ENCODE results near the gene HOXA10. TPM values are rescaled to one million over a fixed set of nuclear protein-coding genes. Genes with fewer than 3 reads are reported as not detected.

HOXA10 gene
- total RNA-seq, 1 donor from 2014 or later = 0.12 TPM

GRCh38 chr7:27125986-27126394 is 48.1 kb downstream of the HOXA10 start:
- no peak for DNase-seq (ENCODE audit: low spot score)
- Mint-ChIP-seq H3K36me3 (ENCODE audit: low read depth) (peaks cover 9% of the 10 kb centered on the region), H3K4me1 (ENCODE audit: low read depth) (peaks cover 9% of the 10 kb centered on the region), H3K27ac (ENCODE audit: unreplicated experiment) (no peak overlapping the region), H3K4me3 (ENCODE audit: unreplicated experiment) (no peak overlapping the region), H3K9me3 (ENCODE audit: low read depth) (no peaks in the 10 kb centered on the region), H3K27me3 (ENCODE audit: low read depth) (peaks cover 89% of the 10 kb centered on the region)
- TF ChIP-seq CTCF (IDR thresholded peaks at IDR 0.05) = no peak

- Mint-ChIP-seq H3K9me3 (ENCODE audit: low read depth) (no peaks in the 10 kb centered on the region), H3K36me3 (ENCODE audit: low read depth) (peaks cover 9% of the 10 kb centered on the region), H3K4me1 (ENCODE audit: low read depth) (peaks cover 9% of the 10 kb centered on the region), H3K4me3 (ENCODE audit: unreplicated experiment) (no peak overlapping the region), H3K27ac (ENCODE audit: unreplicated experiment) (no peak overlapping the region), H3K27me3 (ENCODE audit: low read depth) (peaks cover 97% of the 10 kb centered on the region)
- TF ChIP-seq CTCF (IDR thresholded peaks at IDR 0.05) = no peak
- DNase-seq (ENCODE audit: low spot score) = no peak
Measured at GRCh38 chr7:27124902-27125689, 49.0 kb downstream of the HOXA10 start.

- peaks cover 9% of the 10 kb centered on the region for H3K4me1 Mint-ChIP-seq (ENCODE audit: low read depth)
- H3K36me3 Mint-ChIP-seq (ENCODE audit: low read depth) = peaks cover 11% of the 10 kb centered on the region
- peaks cover 99% of the 10 kb centered on the region for H3K27me3 Mint-ChIP-seq (ENCODE audit: low read depth)
- no peak overlapping the region for H3K27ac Mint-ChIP-seq (ENCODE audit: unreplicated experiment)
- DNase-seq (ENCODE audit: low spot score) = no peak
- H3K9me3 Mint-ChIP-seq (ENCODE audit: low read depth) = no peaks in the 10 kb centered on the region
- H3K4me3 Mint-ChIP-seq (ENCODE audit: unreplicated experiment) = peak overlapping the region; percentile 40
- no peak for TF ChIP-seq CTCF (IDR thresholded peaks at IDR 0.05)
Measured at GRCh38 chr7:27124096-27124901, 49.8 kb downstream of the HOXA10 start.

- Mint-ChIP-seq H3K27me3 (ENCODE audit: low read depth) (peaks cover 97% of the 10 kb centered on the region), H3K4me3 (ENCODE audit: unreplicated experiment) (no peak overlapping the region), H3K9me3 (ENCODE audit: low read depth) (no peaks in the 10 kb centered on the region), H3K36me3 (ENCODE audit: low read depth) (peaks cover 8% of the 10 kb centered on the region), H3K27ac (ENCODE audit: unreplicated experiment) (no peak overlapping the region), H3K4me1 (ENCODE audit: low read depth) (peaks cover 9% of the 10 kb centered on the region)
- DNase-seq (ENCODE audit: low spot score) = no peak
- no peak for TF ChIP-seq CTCF (IDR thresholded peaks at IDR 0.05)
Measured at GRCh38 chr7:27123477-27124053, 50.6 kb downstream of the HOXA10 start.

- peaks cover 7% of the 10 kb centered on the region for H3K36me3 Mint-ChIP-seq (ENCODE audit: low read depth)
- H3K27ac Mint-ChIP-seq (ENCODE audit: unreplicated experiment) = peak overlapping the region; percentile 42
- H3K4me1 Mint-ChIP-seq (ENCODE audit: low read depth) = peaks cover 9% of the 10 kb centered on the region
- peak overlapping the region; percentile 61 for H3K4me3 Mint-ChIP-seq (ENCODE audit: unreplicated experiment)
- TF ChIP-seq CTCF (IDR thresholded peaks at IDR 0.05) = no peak
- DNase-seq (ENCODE audit: low spot score) = no peak
- H3K27me3 Mint-ChIP-seq (ENCODE audit: low read depth) = peaks cover 97% of the 10 kb centered on the region
- H3K9me3 Mint-ChIP-seq (ENCODE audit: low read depth) = no peaks in the 10 kb centered on the region
Measured at GRCh38 chr7:27123007-27123476, 51.1 kb downstream of the HOXA10 start.

All from chondrocyte (in vitro differentiated cells).